A673 (cell line): ENCODE results near the gene P2RX2. TPM values are rescaled to one million over a fixed set of nuclear protein-coding genes. Genes with fewer than 3 reads are reported as not detected.

ENCODE experiments used
- BruUV-seq: library from RNA; stranded (reverse); fragments of 400-500 nt; replicated peaks from 2 replicates; lab custom pipeline; 2021; lab: Mats Ljungman, UMichigan
- CTCF ChIA-PET: fragments of 300-600 bp; sonication (Branson Sonifier 250); formaldehyde crosslinking; loops from one replicate; lab custom pipeline; 2022; ENCODE audit warnings: antibody characterized with exemption; lab: Charles Lee
- POLR2A ChIA-PET: fragments of 300-600 bp; sonication (Branson Sonifier 250); formaldehyde crosslinking; loops from one replicate; lab custom pipeline; 2022; ENCODE audit warnings: antibody characterized with exemption; ENCODE audit not compliant: low non-redundant PET; lab: Charles Lee
- DNase-seq: peaks from one replicate; pipeline ENCODE4 v3.0.0-alpha.2; 2015; ENCODE audit warnings: low spot score
- H3K27ac ChIP-seq: fragments of 200-600 bp; sonication (generic); 2 replicates; pipeline ENCODE4 v1.5.1; 2016; ENCODE audit warnings: mixed run types, low read depth, mild to moderate bottlenecking, mixed read lengths, antibody characterized with exemption, low read length; ENCODE audit not compliant: poor library complexity, severe bottlenecking
- H3K27me3 ChIP-seq: fragments of 200-600 bp; sonication (generic); replicated peaks from 2 replicates; pipeline ENCODE4 v1.6.1; 2017; ENCODE audit warnings: mixed run types, low read depth, mild to moderate bottlenecking, mixed read lengths, antibody characterized with exemption, low read length; ENCODE audit not compliant: insufficient read depth, poor library complexity
- H3K36me3 ChIP-seq: fragments of 200-600 bp; sonication (generic); 2 replicates; pipeline ENCODE4 v1.6.1; 2016; ENCODE audit warnings: mixed run types, mild to moderate bottlenecking, mixed read lengths, antibody characterized with exemption, low read length; ENCODE audit not compliant: insufficient read depth, poor library complexity, severe bottlenecking
- H3K4me1 ChIP-seq: fragments of 200-600 bp; sonication (generic); 2 replicates; pipeline ENCODE4 v1.6.1; 2017; ENCODE audit warnings: mixed run types, mild to moderate bottlenecking, mixed read lengths, antibody characterized with exemption, low read length; ENCODE audit not compliant: insufficient read depth, poor library complexity, severe bottlenecking
- H3K4me3 ChIP-seq: fragments of 200-600 bp; sonication (generic); 2 replicates; pipeline ENCODE4 v1.5.1; 2016; ENCODE audit warnings: low read depth, mixed run types, mild to moderate bottlenecking, mixed read lengths, low read length; ENCODE audit not compliant: poor library complexity, severe bottlenecking
- H3K9me3 ChIP-seq: fragments of 200-600 bp; sonication (generic); 2 replicates; pipeline ENCODE4 v1.6.1; 2016; ENCODE audit warnings: mixed run types, low read depth, mild to moderate bottlenecking, mixed read lengths, antibody characterized with exemption, low read length; ENCODE audit not compliant: poor library complexity, severe bottlenecking
- EZH2 ChIP-seq: fragments of 200-600 bp; sonication (generic); IDR thresholded peaks from 2 replicates; pipeline ENCODE4 v1.6.1; 2017; ENCODE audit warnings: borderline replicate concordance, low read depth, mild to moderate bottlenecking, mixed read lengths, antibody characterized with exemption, low read length; ENCODE audit not compliant: poor library complexity, severe bottlenecking
- intact Hi-C: fragments of 100-400 bp; cut with micrococcal nuclease; formaldehyde crosslinking; loops from one replicate; pipeline ENCODE4 v1.10.0; 2022; ENCODE audit not compliant: unreplicated experiment
- total RNA-seq: library from RNA; stranded (reverse); gene quantifications from 2 replicates; pipeline ENCODE4 v1.2.3, GENCODE V29; 2021
- TF ChIP-seq, protein P1 (sequence below): fragments of 300-800, 200-600 bp; sonication (generic); conservative IDR thresholded peaks from 2 replicates; pipeline ENCODE4 v1.5.1; 2017; ENCODE audit warnings: low read depth, mild to moderate bottlenecking, antibody characterized with exemption, low read length, moderate library complexity, mixed read lengths

Gene P2RX2
- total RNA-seq, 1 experiment from 2014 or later = not detected

- BruUV-seq = no TSS peak
- ChIA-PET POLR2A (interaction anchor here (0.6 kb wide), 1 partner anchor 189 kb away, joined by 3 read pairs; no protein-coding TSS in a partner anchor), CTCF (no interaction called here)
- Histone ChIP-seq H3K9me3 (no peaks in the 10 kb centered on the region), H3K27me3 (no peaks in the 10 kb centered on the region), H3K36me3 (peaks cover 77% of the 10 kb centered on the region), H3K4me1 (no peaks in the 10 kb centered on the region), H3K4me3 (no peak overlapping the region), H3K27ac (no peak overlapping the region)
- no peak for DNase-seq
- intact Hi-C loops = no loop called here
- no peak for TF ChIP-seq EZH2
- TF ChIP-seq, protein P1, sequence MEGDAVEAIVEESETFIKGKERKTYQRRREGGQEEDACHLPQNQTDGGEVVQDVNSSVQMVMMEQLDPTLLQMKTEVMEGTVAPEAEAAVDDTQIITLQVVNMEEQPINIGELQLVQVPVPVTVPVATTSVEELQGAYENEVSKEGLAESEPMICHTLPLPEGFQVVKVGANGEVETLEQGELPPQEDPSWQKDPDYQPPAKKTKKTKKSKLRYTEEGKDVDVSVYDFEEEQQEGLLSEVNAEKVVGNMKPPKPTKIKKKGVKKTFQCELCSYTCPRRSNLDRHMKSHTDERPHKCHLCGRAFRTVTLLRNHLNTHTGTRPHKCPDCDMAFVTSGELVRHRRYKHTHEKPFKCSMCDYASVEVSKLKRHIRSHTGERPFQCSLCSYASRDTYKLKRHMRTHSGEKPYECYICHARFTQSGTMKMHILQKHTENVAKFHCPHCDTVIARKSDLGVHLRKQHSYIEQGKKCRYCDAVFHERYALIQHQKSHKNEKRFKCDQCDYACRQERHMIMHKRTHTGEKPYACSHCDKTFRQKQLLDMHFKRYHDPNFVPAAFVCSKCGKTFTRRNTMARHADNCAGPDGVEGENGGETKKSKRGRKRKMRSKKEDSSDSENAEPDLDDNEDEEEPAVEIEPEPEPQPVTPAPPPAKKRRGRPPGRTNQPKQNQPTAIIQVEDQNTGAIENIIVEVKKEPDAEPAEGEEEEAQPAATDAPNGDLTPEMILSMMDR = no peak
Measured at GRCh38 chr12:132640936-132641335, 22.4 kb downstream of the P2RX2 start.

GRCh38 chr12:132641811-132642650 lies 23.5 kb downstream of the P2RX2 start:
- BruUV-seq = TSS peak; percentile 26
- H3K27ac ChIP-seq = no peak overlapping the region
- ChIA-PET POLR2A (no interaction called here), CTCF (no interaction called here)
- peaks cover 74% of the 10 kb centered on the region for H3K36me3 ChIP-seq
- no peaks in the 10 kb centered on the region for H3K4me1 ChIP-seq
- H3K4me3 ChIP-seq = no peak overlapping the region
- no peak for DNase-seq
- TF ChIP-seq EZH2 = no peak
- TF ChIP-seq, protein P1 = no peak
- H3K27me3 ChIP-seq = no peaks in the 10 kb centered on the region
- H3K9me3 ChIP-seq = no peaks in the 10 kb centered on the region
- intact Hi-C loops = no loop called here

DNA sequence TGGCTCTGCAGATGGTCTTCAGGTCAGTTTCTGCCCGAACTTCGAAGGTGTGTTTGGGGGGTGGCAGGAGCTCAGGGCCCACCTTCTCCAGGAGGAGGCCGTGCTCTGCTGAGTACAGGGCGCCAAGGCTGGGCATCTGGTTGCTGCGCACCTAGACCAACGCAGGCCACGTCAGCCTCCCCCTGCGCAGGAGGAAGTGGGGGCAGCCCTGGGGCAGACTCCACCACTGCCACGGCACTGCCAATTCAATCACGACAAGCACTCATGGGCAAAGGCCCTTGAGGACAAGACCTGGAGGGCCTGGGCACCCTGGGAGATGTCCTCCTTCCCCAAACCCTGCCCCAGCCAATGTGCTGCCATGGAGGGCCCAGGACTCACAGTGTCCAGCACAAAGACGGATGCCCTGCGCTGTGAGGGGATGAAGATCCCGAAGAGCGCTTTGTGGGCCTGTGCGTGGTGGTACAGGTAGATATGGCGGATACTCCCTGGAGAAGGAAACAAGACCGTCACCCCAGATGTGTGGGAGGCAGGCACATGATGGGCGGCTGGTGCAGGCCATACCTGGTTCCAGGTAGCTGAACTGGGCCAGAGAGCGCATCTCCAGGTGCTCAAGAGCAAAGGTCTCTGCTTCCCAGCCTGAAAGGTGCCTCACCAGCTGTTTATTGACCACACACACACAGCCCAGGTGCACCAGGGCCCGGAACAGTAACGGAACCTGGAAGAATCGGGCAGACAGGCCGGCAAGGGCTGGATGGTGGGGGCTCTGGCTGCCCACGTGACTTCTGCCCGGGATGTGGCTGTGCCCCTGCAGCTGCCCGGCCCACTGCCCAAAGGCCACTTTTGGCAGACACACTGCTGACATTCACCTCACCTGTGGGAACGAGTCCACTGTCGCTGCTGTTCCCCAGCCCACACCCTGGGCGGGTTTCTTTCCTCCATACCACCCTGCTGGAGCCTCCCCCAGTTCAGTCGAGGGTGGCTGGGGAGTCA lies 24.6 kb downstream of the P2RX2 start:
- TF ChIP-seq, protein P1 = no peak
- TF ChIP-seq EZH2 = no peak
- no peaks in the 10 kb centered on the region for H3K27me3 ChIP-seq
- H3K4me3 ChIP-seq = no peak overlapping the region
- H3K36me3 ChIP-seq = peaks cover 74% of the 10 kb centered on the region
- POLR2A ChIA-PET = no interaction called here
- H3K4me1 ChIP-seq = no peaks in the 10 kb centered on the region
- no peak overlapping the region for H3K27ac ChIP-seq
- BruUV-seq = no TSS peak
- no peak for DNase-seq
- no peaks in the 10 kb centered on the region for H3K9me3 ChIP-seq
- intact Hi-C loops = no loop called here
- CTCF ChIA-PET = no interaction called here
